SK-N-SH (cell line): Measurements from ENCODE around the gene APLP2. TPM values are rescaled to one million over a fixed set of nuclear protein-coding genes. Genes with fewer than 3 reads are reported as not detected.

Experiments used
- CTCF ChIA-PET: fragments of 300-600, 350-600 bp; formaldehyde crosslinking; extraction: SDS; loops from one replicate; lab custom pipeline; 2021; lab: Yijun Ruan, JAX
- POLR2A ChIA-PET: fragments of 350-600 bp; sonication (Branson Sonifier 250); formaldehyde crosslinking; extraction: SDS; loops from one replicate; lab custom pipeline; 2020; ENCODE audit warnings: antibody characterized with exemption, inconsistent platforms; lab: Yijun Ruan, JAX
- DNase-seq: peaks from one replicate; pipeline ENCODE4 v3.0.0; 2012
- H2AFZ ChIP-seq: fragments of 200-600 bp; sonication (generic); 2 replicates; pipeline ENCODE4 v1.8.1; 2016; ENCODE audit warnings: antibody characterized with exemption, mild to moderate bottlenecking, low read depth
- H3F3A ChIP-seq: fragments of 200-600 bp; sonication (generic); replicated peaks from 2 replicates; pipeline ENCODE3; 2016; ENCODE audit warnings: antibody characterized with exemption, mild to moderate bottlenecking; ENCODE audit not compliant: insufficient read depth
- H3K27ac ChIP-seq, 2 experiments: fragments of 200-500 bp in 1 of 2; fragments of 200-600 bp in 1 of 2; sonication (Bioruptor generic) in 1 of 2; sonication (generic), shearing (Covaris generic) in 1 of 2; 2 replicates each; pipeline versions ENCODE4 v1.5.1 to v1.6.1; 2014 to 2016; ENCODE audit warnings: low read depth in 2 of 2, inconsistent platforms in 1 of 2, low read length in 1 of 2, mild to moderate bottlenecking in 1 of 2, mixed read lengths in 1 of 2
- H3K27me3 ChIP-seq: fragments of 200-600 bp; sonication (generic), shearing (Covaris generic); 2 replicates; pipeline ENCODE4 v1.6.1; 2016; ENCODE audit warnings: mixed run types; ENCODE audit not compliant: insufficient read depth
- H3K36me3 ChIP-seq, 2 experiments: fragments of 200-500 bp in 1 of 2; fragments of 200-600 bp in 1 of 2; sonication (Bioruptor generic) in 1 of 2; sonication (generic) in 1 of 2; replicated peaks in 1 of 2; 2 replicates each; pipeline versions ENCODE3 to v1.5.1; 2014 to 2016; ENCODE audit warnings: low read length in 1 of 2, mild to moderate bottlenecking in 1 of 2; ENCODE audit not compliant: insufficient read depth in 2 of 2, control insufficient read depth in 1 of 2
- H3K4me1 ChIP-seq, 2 experiments: fragments of 200-500 bp in 1 of 2; fragments of 200-600 bp in 1 of 2; sonication (Bioruptor generic) in 1 of 2; sonication (generic), shearing (Covaris generic) in 1 of 2; 2 replicates each; pipeline versions ENCODE4 v1.5.1 to v1.6.1; 2014 to 2016; ENCODE audit warnings: low read depth in 1 of 2, low read length in 1 of 2, mixed run types in 1 of 2; ENCODE audit not compliant: insufficient read depth in 2 of 2, control insufficient read depth in 1 of 2
- H3K4me2 ChIP-seq: fragments of 200-600 bp; sonication (generic), shearing (Covaris generic); 2 replicates; pipeline ENCODE4 v1.6.1; 2017; ENCODE audit warnings: mixed run types
- H3K4me3 ChIP-seq, 2 experiments: fragments of 200-500 bp in 1 of 2; fragments of 200-600 bp in 1 of 2; sonication (Bioruptor generic) in 1 of 2; sonication (generic), shearing (Covaris generic) in 1 of 2; 2 replicates each; pipeline versions ENCODE4 v1.5.1 to v1.8.1; 2014 to 2016; ENCODE audit warnings: low read depth in 2 of 2, inconsistent platforms in 1 of 2, low read length in 1 of 2, mild to moderate bottlenecking in 1 of 2, mixed read lengths in 1 of 2, moderate library complexity in 1 of 2
- H3K79me2 ChIP-seq: fragments of 200-600 bp; sonication (generic); 2 replicates; pipeline ENCODE4 v1.8.1; 2017; ENCODE audit warnings: mild to moderate bottlenecking; ENCODE audit not compliant: insufficient read depth
- H3K9ac ChIP-seq: fragments of 200-600 bp; sonication (generic); 2 replicates; pipeline ENCODE4 v1.6.1; 2017; ENCODE audit warnings: mixed run types
- H3K9me2 ChIP-seq: fragments of 200-600 bp; sonication (generic); 2 replicates; pipeline ENCODE4 v1.6.1; 2017; ENCODE audit warnings: mixed run types
- H3K9me3 ChIP-seq: fragments of 200-600 bp; sonication (generic); 2 replicates; pipeline ENCODE4 v1.6.1; 2017; ENCODE audit warnings: mixed run types, mild to moderate bottlenecking, moderate library complexity
- H4K20me1 ChIP-seq: fragments of 200-600 bp; sonication (generic); 2 replicates; pipeline ENCODE4 v1.6.1; 2017; ENCODE audit warnings: mild to moderate bottlenecking, mixed run types; ENCODE audit not compliant: insufficient read depth
- CHD2 ChIP-seq: fragments of 150-350 bp; IDR thresholded peaks from 2 replicates; pipeline ENCODE4 v1.6.1; 2018; ENCODE audit warnings: low read length; ENCODE audit not compliant: partially characterized antibody
- EZH2phosphoT487 ChIP-seq: fragments of 200-600 bp; sonication (generic); IDR thresholded peaks from 2 replicates; pipeline ENCODE4 v1.6.1; 2017; ENCODE audit warnings: low read depth, mixed run types, mild to moderate bottlenecking, antibody characterized with exemption, moderate library complexity, borderline replicate concordance
- FOSL2 ChIP-seq: IDR thresholded peaks from 2 replicates; pipeline ENCODE4 v1.4.0; 2012; ENCODE audit warnings: low read depth, mild to moderate bottlenecking, moderate library complexity, borderline replicate concordance
- FOXJ3 ChIP-seq: sonication (generic); formaldehyde crosslinking; IDR thresholded peaks from 2 replicates; pipeline ENCODE4 v1.5.1; 2020; ENCODE audit warnings: mild to moderate bottlenecking, missing genetic modification reagents
- GATA2 ChIP-seq: sonication (generic); formaldehyde crosslinking; IDR thresholded peaks from 2 replicates; pipeline ENCODE4 v1.5.0; 2020; ENCODE audit warnings: mild to moderate bottlenecking, missing genetic modification reagents
- MXI1 ChIP-seq: IDR thresholded peaks from 2 replicates; pipeline ENCODE4 v1.6.1; 2012; ENCODE audit warnings: mild to moderate bottlenecking, low read depth, low read length, improper control_type of control experiment
- NRF1 ChIP-seq: IDR thresholded peaks from 2 replicates; pipeline ENCODE4 v1.6.1; 2012; ENCODE audit warnings: low read depth, mild to moderate bottlenecking, low read length
- POLR2AphosphoS5 ChIP-seq: IDR thresholded peaks from 2 replicates; pipeline ENCODE4 v1.6.1; 2012; ENCODE audit warnings: low read depth, low read length
- RAD21 ChIP-seq: IDR thresholded peaks from 2 replicates; pipeline ENCODE4 v1.6.1; 2012; ENCODE audit warnings: mild to moderate bottlenecking, low read length
- RCOR1 ChIP-seq: fragments of 150-350 bp; IDR thresholded peaks from 2 replicates; pipeline ENCODE4 v1.6.1; 2017; ENCODE audit warnings: antibody characterized with exemption, low read length
- RFX5 ChIP-seq: IDR thresholded peaks from 2 replicates; pipeline ENCODE4 v1.6.1; 2012; ENCODE audit warnings: mild to moderate bottlenecking, improper control_type of control experiment, low read length
- RXRA ChIP-seq: IDR thresholded peaks from 2 replicates; pipeline ENCODE4 v1.4.0; 2012; ENCODE audit warnings: low read depth, mild to moderate bottlenecking, borderline replicate concordance
- SIN3A ChIP-seq: IDR thresholded peaks from 2 replicates; pipeline ENCODE4 v1.6.1; 2012; ENCODE audit warnings: low read depth, mild to moderate bottlenecking, low read length, moderate library complexity, borderline replicate concordance
- TAF1 ChIP-seq: IDR thresholded peaks from 2 replicates; pipeline ENCODE4 v1.6.1; 2012; ENCODE audit warnings: low read depth, mild to moderate bottlenecking, low read length, moderate library complexity, borderline replicate concordance
- TCF12 ChIP-seq: IDR thresholded peaks from 2 replicates; pipeline ENCODE4 v1.4.0; 2012
- WGBS: methylation state at CpG from one replicate; pipeline ENCODE4 v1.1.6; 2017; ENCODE audit warnings: low lambda C conversion rate; 5-methylcytosine and 5-hydroxymethylcytosine counted together
- polyA plus RNA-seq, 3 experiments: library from polyadenylated mRNA; depleted of rRNA; stranded (reverse); fragments of >200 nt; gene quantifications; 2 replicates each; pipeline ENCODE4 v1.2.3, GENCODE V29; 2012
- TF ChIP-seq, protein P1 (sequence below): fragments of 150-350 bp; IDR thresholded peaks from 2 replicates; pipeline ENCODE4 v1.6.1; 2016; ENCODE audit warnings: mild to moderate bottlenecking, low read depth, low read length
- TF ChIP-seq, protein P2 (sequence below): IDR thresholded peaks from 2 replicates; pipeline ENCODE4; 2012
- TF ChIP-seq, protein P3 (sequence below): IDR thresholded peaks from 2 replicates; pipeline ENCODE4 v1.4.0; 2012; ENCODE audit warnings: low read depth
- TF ChIP-seq, protein P4 (sequence below): IDR thresholded peaks from 2 replicates; pipeline ENCODE4 v1.6.1; 2012; ENCODE audit warnings: mild to moderate bottlenecking, low read depth, low read length, moderate library complexity

APLP2 gene
- polyA plus RNA-seq, 1 of the 3 experiments (the other 2 are of a cell fraction) = 424 TPM

DNA sequence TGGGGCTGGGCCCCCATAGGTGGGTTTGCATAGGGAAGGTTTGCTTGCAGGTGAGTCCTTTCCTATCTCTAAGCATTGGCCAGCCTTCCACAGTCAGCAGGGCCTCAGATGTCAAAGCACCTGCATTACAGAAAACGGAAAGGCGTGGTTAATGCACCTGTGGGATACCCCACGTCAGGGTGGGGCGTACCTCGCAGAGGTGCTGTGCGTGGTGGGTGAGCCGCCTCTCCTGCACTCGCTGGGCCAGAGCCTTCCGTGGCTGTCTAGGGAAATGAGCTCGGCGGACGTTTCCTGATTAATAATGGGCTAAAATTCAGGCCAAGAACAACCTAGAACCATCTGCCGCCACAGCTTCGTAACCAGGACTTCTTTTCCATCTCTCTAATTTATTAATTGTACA lies 122.2 kb downstream of the APLP2 start:
- no peak overlapping the region for H3K9ac ChIP-seq
- H3K9me3 ChIP-seq = no peaks in the 10 kb centered on the region
- H3K36me3 ChIP-seq = no peaks in the 10 kb centered on the region
- DNase-seq = no peak
- no peaks in the 10 kb centered on the region for H3K9me2 ChIP-seq
- no peak overlapping the region for H3K4me3 ChIP-seq
- no peak overlapping the region for H3K4me2 ChIP-seq
- no peaks in the 10 kb centered on the region for H3F3A ChIP-seq
- H3K27ac ChIP-seq = no peak overlapping the region
- TF ChIP-seq NRF1 = no peak
- no peak for TF ChIP-seq TAF1
- TF ChIP-seq MXI1 = no peak
- TF ChIP-seq, protein P1, sequence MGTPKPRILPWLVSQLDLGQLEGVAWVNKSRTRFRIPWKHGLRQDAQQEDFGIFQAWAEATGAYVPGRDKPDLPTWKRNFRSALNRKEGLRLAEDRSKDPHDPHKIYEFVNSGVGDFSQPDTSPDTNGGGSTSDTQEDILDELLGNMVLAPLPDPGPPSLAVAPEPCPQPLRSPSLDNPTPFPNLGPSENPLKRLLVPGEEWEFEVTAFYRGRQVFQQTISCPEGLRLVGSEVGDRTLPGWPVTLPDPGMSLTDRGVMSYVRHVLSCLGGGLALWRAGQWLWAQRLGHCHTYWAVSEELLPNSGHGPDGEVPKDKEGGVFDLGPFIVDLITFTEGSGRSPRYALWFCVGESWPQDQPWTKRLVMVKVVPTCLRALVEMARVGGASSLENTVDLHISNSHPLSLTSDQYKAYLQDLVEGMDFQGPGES = no peak
- no peak for TF ChIP-seq FOXJ3
- TF ChIP-seq RXRA = no peak
- no peak for TF ChIP-seq FOSL2
- no peak for TF ChIP-seq CHD2
- TF ChIP-seq POLR2AphosphoS5 = no peak
- no peak for TF ChIP-seq GATA2 (CRISPR knock-in tag)
- TF ChIP-seq SIN3A = no peak
- no peak for TF ChIP-seq RFX5
- no peak for TF ChIP-seq TCF12
- TF ChIP-seq EZH2phosphoT487 = no peak
- no peak for TF ChIP-seq RCOR1
- TF ChIP-seq, protein P2, sequence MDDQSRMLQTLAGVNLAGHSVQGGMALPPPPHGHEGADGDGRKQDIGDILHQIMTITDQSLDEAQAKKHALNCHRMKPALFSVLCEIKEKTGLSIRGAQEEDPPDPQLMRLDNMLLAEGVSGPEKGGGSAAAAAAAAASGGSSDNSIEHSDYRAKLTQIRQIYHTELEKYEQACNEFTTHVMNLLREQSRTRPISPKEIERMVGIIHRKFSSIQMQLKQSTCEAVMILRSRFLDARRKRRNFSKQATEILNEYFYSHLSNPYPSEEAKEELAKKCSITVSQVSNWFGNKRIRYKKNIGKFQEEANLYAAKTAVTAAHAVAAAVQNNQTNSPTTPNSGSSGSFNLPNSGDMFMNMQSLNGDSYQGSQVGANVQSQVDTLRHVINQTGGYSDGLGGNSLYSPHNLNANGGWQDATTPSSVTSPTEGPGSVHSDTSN = no peak
- TF ChIP-seq, protein P3, sequence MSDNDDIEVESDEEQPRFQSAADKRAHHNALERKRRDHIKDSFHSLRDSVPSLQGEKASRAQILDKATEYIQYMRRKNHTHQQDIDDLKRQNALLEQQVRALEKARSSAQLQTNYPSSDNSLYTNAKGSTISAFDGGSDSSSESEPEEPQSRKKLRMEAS = no peak
- no peak for TF ChIP-seq RAD21
- TF ChIP-seq, protein P4, sequence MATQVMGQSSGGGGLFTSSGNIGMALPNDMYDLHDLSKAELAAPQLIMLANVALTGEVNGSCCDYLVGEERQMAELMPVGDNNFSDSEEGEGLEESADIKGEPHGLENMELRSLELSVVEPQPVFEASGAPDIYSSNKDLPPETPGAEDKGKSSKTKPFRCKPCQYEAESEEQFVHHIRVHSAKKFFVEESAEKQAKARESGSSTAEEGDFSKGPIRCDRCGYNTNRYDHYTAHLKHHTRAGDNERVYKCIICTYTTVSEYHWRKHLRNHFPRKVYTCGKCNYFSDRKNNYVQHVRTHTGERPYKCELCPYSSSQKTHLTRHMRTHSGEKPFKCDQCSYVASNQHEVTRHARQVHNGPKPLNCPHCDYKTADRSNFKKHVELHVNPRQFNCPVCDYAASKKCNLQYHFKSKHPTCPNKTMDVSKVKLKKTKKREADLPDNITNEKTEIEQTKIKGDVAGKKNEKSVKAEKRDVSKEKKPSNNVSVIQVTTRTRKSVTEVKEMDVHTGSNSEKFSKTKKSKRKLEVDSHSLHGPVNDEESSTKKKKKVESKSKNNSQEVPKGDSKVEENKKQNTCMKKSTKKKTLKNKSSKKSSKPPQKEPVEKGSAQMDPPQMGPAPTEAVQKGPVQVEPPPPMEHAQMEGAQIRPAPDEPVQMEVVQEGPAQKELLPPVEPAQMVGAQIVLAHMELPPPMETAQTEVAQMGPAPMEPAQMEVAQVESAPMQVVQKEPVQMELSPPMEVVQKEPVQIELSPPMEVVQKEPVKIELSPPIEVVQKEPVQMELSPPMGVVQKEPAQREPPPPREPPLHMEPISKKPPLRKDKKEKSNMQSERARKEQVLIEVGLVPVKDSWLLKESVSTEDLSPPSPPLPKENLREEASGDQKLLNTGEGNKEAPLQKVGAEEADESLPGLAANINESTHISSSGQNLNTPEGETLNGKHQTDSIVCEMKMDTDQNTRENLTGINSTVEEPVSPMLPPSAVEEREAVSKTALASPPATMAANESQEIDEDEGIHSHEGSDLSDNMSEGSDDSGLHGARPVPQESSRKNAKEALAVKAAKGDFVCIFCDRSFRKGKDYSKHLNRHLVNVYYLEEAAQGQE = no peak
- H3K27me3 ChIP-seq = no peaks in the 10 kb centered on the region; the same call in 1 of the 2 replicates
- no peaks in the 10 kb centered on the region for H4K20me1 ChIP-seq
- POLR2A ChIA-PET = no interaction called here
- H3K79me2 ChIP-seq = no peaks in the 10 kb centered on the region
- CTCF ChIA-PET = interaction anchor here (0.9 kb wide), 1 partner anchor 21 kb away, joined by 3 read pairs; no protein-coding TSS in a partner anchor
- 88% methylated on average over 11 of the region's 14 CpGs for WGBS
- H2AFZ ChIP-seq = no peak overlapping the region
- no peaks in the 10 kb centered on the region for H3K4me1 ChIP-seq
